ENCODE measurements around the gene PLA2G2F.

Gene PLA2G2F

DNA sequence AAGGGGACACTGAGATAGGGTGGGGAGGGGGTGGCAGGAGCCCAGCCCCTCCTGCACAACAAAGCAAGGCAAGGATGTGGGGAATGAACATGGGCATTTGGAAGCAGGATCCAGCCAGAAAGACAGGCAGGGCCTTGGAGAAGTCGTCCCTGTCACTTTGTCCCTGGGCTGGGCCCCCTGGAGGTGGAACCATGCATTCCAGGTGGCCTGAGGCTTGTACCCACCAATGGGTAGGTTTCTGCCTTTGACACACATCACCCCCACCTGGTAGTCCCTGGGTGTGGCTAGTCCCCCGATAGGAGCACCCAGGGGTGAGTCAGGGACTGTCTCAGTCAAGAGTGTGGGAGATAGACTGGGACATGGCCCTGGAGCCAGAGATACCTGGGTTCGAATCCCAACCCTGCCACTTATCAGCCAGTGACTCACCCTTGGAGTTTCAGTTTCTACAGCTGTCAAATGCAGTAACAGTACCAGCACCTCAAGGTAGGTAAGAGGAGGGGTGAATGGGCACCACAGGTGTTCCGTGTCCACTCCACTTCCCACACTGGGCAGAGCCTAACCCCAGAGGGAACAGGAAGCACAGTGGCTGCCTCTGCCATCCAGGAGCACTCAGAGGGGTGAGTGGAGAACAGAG is 29.8 kb upstream of the PLA2G2F start:
- TF ChIP-seq, protein P1, sequence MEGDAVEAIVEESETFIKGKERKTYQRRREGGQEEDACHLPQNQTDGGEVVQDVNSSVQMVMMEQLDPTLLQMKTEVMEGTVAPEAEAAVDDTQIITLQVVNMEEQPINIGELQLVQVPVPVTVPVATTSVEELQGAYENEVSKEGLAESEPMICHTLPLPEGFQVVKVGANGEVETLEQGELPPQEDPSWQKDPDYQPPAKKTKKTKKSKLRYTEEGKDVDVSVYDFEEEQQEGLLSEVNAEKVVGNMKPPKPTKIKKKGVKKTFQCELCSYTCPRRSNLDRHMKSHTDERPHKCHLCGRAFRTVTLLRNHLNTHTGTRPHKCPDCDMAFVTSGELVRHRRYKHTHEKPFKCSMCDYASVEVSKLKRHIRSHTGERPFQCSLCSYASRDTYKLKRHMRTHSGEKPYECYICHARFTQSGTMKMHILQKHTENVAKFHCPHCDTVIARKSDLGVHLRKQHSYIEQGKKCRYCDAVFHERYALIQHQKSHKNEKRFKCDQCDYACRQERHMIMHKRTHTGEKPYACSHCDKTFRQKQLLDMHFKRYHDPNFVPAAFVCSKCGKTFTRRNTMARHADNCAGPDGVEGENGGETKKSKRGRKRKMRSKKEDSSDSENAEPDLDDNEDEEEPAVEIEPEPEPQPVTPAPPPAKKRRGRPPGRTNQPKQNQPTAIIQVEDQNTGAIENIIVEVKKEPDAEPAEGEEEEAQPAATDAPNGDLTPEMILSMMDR (IDR thresholded peaks at IDR 0.05; ENCODE audit: low read depth, low read length), result peak; percentile 45
- Histone ChIP-seq H3K36me3 (no peaks in the 10 kb centered on the region), H3K27ac (no peak overlapping the region), H3K27me3 (ENCODE audit: insufficient read depth, low read depth, severe bottlenecking) (no peaks in the 10 kb centered on the region), H3K9me3 (ENCODE audit: severe bottlenecking) (no peaks in the 10 kb centered on the region), H3K4me3 (ENCODE audit: low read depth, low read length) (no peak overlapping the region)
- no peak for DNase-seq

DNA sequence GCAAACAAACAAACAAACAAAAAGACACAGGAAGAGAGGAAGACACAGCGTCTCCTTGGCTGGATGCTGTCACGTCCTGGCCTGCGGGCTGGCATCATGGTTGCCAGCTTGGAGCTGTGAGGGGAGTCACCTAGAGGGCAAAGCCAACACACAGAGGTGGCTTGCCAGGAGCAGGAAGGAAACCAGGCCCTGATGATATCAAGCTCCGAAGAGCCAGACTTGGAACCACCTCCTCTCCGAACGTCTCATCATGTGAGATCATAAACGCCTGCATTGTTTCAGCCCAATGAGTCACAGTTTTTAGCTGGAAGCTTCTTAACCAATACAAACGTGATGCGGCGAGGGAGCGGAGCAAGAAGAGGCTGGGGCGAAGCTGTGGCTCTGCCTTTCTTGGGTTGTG is 28.4 kb upstream of the PLA2G2F start:
- Histone ChIP-seq H3K4me3 (ENCODE audit: low read depth, low read length) (no peak overlapping the region), H3K36me3 (no peaks in the 10 kb centered on the region), H3K27ac (no peak overlapping the region), H3K9me3 (ENCODE audit: severe bottlenecking) (no peaks in the 10 kb centered on the region), H3K27me3 (ENCODE audit: insufficient read depth, low read depth, severe bottlenecking) (no peaks in the 10 kb centered on the region)
- TF ChIP-seq, protein P1 (IDR thresholded peaks at IDR 0.05; ENCODE audit: low read depth, low read length), result no peak
- no peak for DNase-seq

DNA sequence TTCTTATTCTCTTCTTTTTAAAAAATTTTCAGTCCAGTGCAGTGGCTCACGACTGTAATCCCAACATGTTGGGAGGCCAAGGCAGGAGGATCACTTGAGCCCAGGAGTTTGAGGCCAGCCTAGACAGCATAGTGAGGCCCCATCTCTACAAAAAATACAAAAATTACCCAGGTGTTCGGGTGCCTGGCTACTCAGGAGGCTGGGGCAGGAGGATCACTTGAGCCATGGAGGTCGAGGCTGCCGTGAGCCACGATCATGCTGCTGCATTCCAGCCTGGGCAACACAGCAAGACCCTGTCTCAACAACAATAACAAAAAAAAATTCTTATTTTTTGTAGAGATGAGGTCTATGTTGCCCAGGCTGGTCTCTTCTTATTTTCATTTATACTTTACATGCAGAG is 27.7 kb upstream of the PLA2G2F start:
- no peaks in the 10 kb centered on the region for H3K36me3 ChIP-seq
- H3K4me3 ChIP-seq (ENCODE audit: low read depth, low read length), result no peak overlapping the region
- H3K27me3 ChIP-seq (ENCODE audit: insufficient read depth, low read depth, severe bottlenecking), result no peaks in the 10 kb centered on the region
- H3K9me3 ChIP-seq (ENCODE audit: severe bottlenecking), result no peaks in the 10 kb centered on the region
- no peak overlapping the region for H3K27ac ChIP-seq
- TF ChIP-seq, protein P1 (IDR thresholded peaks at IDR 0.05; ENCODE audit: low read depth, low read length), result no peak
- DNase-seq, result no peak

DNA sequence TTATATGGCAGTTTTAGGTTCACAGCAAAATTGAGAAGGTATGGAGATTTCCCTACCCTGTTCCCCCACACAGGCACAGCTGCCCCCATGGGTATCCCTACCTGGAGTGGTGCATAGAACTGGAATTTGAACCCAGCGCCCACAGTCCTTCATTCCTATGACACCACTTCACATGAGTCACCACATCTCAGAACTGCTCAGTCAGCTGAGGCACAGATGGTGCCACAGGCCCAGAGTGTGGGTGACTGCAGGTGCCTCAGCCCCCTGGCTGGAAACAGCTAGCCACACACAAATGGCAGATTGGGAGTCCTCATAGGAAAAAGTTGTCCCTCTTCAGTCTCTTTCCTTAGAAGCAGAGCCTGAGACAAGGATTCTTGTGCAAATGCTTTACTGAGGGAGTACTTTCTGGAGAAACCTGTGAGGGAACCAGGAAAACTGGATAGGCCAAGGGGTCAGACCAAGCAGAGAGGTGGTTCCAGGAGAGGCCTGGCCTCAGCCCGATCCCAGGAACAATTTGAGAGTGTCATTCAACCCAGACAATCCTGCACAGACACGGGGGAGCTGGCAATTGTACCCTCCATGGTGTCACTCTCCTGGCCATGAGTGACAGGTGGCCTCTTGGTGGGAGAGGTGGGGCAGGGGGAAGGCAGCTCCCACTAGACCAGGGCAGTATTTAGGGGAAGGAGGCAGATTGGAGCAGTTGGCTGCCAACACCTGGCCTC is 26.7 kb upstream of the PLA2G2F start:
- DNase-seq, result no peak
- Histone ChIP-seq H3K4me3 (ENCODE audit: low read depth, low read length) (no peak overlapping the region), H3K36me3 (no peaks in the 10 kb centered on the region), H3K9me3 (ENCODE audit: severe bottlenecking) (no peaks in the 10 kb centered on the region), H3K27ac (no peak overlapping the region), H3K27me3 (ENCODE audit: insufficient read depth, low read depth, severe bottlenecking) (no peaks in the 10 kb centered on the region)
- TF ChIP-seq, protein P1 (IDR thresholded peaks at IDR 0.05; ENCODE audit: low read depth, low read length), result no peak

DNA sequence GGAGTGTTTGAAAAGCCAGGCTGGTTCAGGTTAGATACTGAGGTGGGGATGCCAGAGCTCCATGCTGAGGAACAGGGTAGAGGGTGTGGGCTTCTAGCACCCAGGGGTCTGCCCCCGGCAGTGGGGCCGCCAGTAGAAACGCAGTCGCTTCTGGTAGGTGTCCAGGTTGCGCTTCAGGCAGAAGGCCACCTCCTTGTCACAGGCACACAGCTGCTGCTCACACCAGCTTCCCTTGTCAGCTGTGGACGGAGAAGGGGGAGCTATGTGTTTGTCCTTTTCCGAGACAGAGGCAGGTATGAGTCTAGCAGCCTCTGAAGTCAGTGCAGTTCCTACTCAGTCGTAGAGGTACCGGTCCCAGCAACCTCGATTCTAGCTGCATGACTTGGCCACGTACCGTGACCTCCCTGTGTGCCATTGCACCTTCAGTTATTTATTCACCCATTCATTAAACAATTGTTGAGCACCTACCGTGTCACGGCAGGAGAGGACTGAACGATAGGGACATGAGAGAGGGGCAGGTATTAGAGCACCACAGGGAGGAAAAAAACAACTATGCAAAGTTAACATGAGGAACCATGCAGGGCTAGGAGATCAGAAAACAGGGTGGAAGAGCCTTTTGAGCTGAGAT is 25.0 kb upstream of the PLA2G2F start:
- Histone ChIP-seq H3K9me3 (ENCODE audit: severe bottlenecking) (no peaks in the 10 kb centered on the region), H3K27ac (no peak overlapping the region), H3K27me3 (ENCODE audit: insufficient read depth, low read depth, severe bottlenecking) (no peaks in the 10 kb centered on the region), H3K36me3 (no peaks in the 10 kb centered on the region), H3K4me3 (ENCODE audit: low read depth, low read length) (no peak overlapping the region)
- no peak for DNase-seq
- TF ChIP-seq, protein P1 (IDR thresholded peaks at IDR 0.05; ENCODE audit: low read depth, low read length), result no peak

Measured in WERI-Rb-1 (cell line).